A673 (cell line): Measurements from ENCODE around the gene SUFU. TPM values are rescaled to one million over a fixed set of nuclear protein-coding genes. Genes with fewer than 3 reads are reported as not detected.

Source experiments
- BruUV-seq: library from RNA; stranded (reverse); fragments of 400-500 nt; replicated peaks from 2 replicates; lab custom pipeline; 2021; lab: Mats Ljungman, UMichigan
- CTCF ChIA-PET: fragments of 300-600 bp; sonication (Branson Sonifier 250); formaldehyde crosslinking; loops from one replicate; lab custom pipeline; 2022; ENCODE audit warnings: antibody characterized with exemption; lab: Charles Lee
- POLR2A ChIA-PET: fragments of 300-600 bp; sonication (Branson Sonifier 250); formaldehyde crosslinking; loops from one replicate; lab custom pipeline; 2022; ENCODE audit warnings: antibody characterized with exemption; ENCODE audit not compliant: low non-redundant PET; lab: Charles Lee
- DNase-seq: peaks from one replicate; pipeline ENCODE4 v3.0.0-alpha.2; 2015; ENCODE audit warnings: low spot score
- H3K27ac ChIP-seq: fragments of 200-600 bp; sonication (generic); 2 replicates; pipeline ENCODE4 v1.5.1; 2016; ENCODE audit warnings: mixed run types, low read depth, mild to moderate bottlenecking, mixed read lengths, antibody characterized with exemption, low read length; ENCODE audit not compliant: poor library complexity, severe bottlenecking
- H3K27me3 ChIP-seq: fragments of 200-600 bp; sonication (generic); replicated peaks from 2 replicates; pipeline ENCODE4 v1.6.1; 2017; ENCODE audit warnings: mixed run types, low read depth, mild to moderate bottlenecking, mixed read lengths, antibody characterized with exemption, low read length; ENCODE audit not compliant: insufficient read depth, poor library complexity
- H3K36me3 ChIP-seq: fragments of 200-600 bp; sonication (generic); 2 replicates; pipeline ENCODE4 v1.6.1; 2016; ENCODE audit warnings: mixed run types, mild to moderate bottlenecking, mixed read lengths, antibody characterized with exemption, low read length; ENCODE audit not compliant: insufficient read depth, poor library complexity, severe bottlenecking
- H3K4me1 ChIP-seq: fragments of 200-600 bp; sonication (generic); 2 replicates; pipeline ENCODE4 v1.6.1; 2017; ENCODE audit warnings: mixed run types, mild to moderate bottlenecking, mixed read lengths, antibody characterized with exemption, low read length; ENCODE audit not compliant: insufficient read depth, poor library complexity, severe bottlenecking
- H3K4me3 ChIP-seq: fragments of 200-600 bp; sonication (generic); 2 replicates; pipeline ENCODE4 v1.5.1; 2016; ENCODE audit warnings: low read depth, mixed run types, mild to moderate bottlenecking, mixed read lengths, low read length; ENCODE audit not compliant: poor library complexity, severe bottlenecking
- H3K9me3 ChIP-seq: fragments of 200-600 bp; sonication (generic); 2 replicates; pipeline ENCODE4 v1.6.1; 2016; ENCODE audit warnings: mixed run types, low read depth, mild to moderate bottlenecking, mixed read lengths, antibody characterized with exemption, low read length; ENCODE audit not compliant: poor library complexity, severe bottlenecking
- EZH2 ChIP-seq: fragments of 200-600 bp; sonication (generic); IDR thresholded peaks from 2 replicates; pipeline ENCODE4 v1.6.1; 2017; ENCODE audit warnings: borderline replicate concordance, low read depth, mild to moderate bottlenecking, mixed read lengths, antibody characterized with exemption, low read length; ENCODE audit not compliant: poor library complexity, severe bottlenecking
- intact Hi-C: fragments of 100-400 bp; cut with micrococcal nuclease; formaldehyde crosslinking; loops from one replicate; pipeline ENCODE4 v1.10.0; 2022; ENCODE audit not compliant: unreplicated experiment
- total RNA-seq: library from RNA; stranded (reverse); gene quantifications from 2 replicates; pipeline ENCODE4 v1.2.3, GENCODE V29; 2021
- TF ChIP-seq, protein P1 (sequence below): fragments of 300-800, 200-600 bp; sonication (generic); conservative IDR thresholded peaks from 2 replicates; pipeline ENCODE4 v1.5.1; 2017; ENCODE audit warnings: low read depth, mild to moderate bottlenecking, antibody characterized with exemption, low read length, moderate library complexity, mixed read lengths

The SUFU gene
- total RNA-seq, 1 experiment from 2014 or later, result 20.5 TPM

DNA sequence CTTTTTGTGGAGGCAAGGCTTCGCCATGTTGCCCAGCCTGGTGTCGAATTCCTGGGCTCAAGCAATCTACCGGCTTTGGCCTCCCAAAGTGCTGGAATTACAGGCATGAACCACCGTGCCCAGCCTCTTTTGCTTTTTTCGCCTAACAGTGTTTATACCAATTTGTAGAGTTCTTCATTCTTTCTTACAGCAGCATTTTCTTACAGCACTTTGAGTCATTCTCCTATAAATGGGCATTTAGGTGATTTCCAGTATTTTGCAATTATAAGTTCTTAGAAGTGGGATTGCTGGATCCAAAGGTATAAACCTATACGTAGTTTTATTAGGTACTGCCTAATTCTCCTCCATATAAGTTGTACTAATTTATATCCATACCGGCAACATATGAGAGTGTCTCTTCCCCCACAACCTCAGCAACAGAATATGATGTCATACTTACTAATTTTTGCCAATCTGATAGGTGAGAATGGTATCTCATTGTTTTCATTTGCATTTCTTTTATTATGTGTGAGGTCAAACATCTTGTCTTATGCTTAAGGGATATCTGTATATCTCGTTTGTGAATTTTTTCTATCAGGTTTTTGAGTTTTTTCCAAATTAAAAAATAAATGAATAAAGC lies 39.1 kb downstream of the SUFU start:
- ChIA-PET POLR2A (no interaction called here), CTCF (no interaction called here)
- Histone ChIP-seq H3K36me3 (no peaks in the 10 kb centered on the region), H3K27me3 (no peaks in the 10 kb centered on the region), H3K27ac (no peak overlapping the region), H3K4me1 (no peaks in the 10 kb centered on the region), H3K4me3 (no peak overlapping the region), H3K9me3 (no peaks in the 10 kb centered on the region)
- intact Hi-C loops, result no loop called here
- DNase-seq, result no peak
- TF ChIP-seq EZH2, result no peak
- TF ChIP-seq, protein P1, sequence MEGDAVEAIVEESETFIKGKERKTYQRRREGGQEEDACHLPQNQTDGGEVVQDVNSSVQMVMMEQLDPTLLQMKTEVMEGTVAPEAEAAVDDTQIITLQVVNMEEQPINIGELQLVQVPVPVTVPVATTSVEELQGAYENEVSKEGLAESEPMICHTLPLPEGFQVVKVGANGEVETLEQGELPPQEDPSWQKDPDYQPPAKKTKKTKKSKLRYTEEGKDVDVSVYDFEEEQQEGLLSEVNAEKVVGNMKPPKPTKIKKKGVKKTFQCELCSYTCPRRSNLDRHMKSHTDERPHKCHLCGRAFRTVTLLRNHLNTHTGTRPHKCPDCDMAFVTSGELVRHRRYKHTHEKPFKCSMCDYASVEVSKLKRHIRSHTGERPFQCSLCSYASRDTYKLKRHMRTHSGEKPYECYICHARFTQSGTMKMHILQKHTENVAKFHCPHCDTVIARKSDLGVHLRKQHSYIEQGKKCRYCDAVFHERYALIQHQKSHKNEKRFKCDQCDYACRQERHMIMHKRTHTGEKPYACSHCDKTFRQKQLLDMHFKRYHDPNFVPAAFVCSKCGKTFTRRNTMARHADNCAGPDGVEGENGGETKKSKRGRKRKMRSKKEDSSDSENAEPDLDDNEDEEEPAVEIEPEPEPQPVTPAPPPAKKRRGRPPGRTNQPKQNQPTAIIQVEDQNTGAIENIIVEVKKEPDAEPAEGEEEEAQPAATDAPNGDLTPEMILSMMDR, result no peak
- BruUV-seq, result no TSS peak

GRCh38 chr10:102545265-102545871 lies 41.6 kb downstream of the SUFU start:
- no peak for DNase-seq
- no peaks in the 10 kb centered on the region for H3K4me1 ChIP-seq
- no peak overlapping the region for H3K27ac ChIP-seq
- intact Hi-C loops, result no loop called here
- no TSS peak for BruUV-seq
- H3K9me3 ChIP-seq, result no peaks in the 10 kb centered on the region
- no peaks in the 10 kb centered on the region for H3K36me3 ChIP-seq
- CTCF ChIA-PET, result no interaction called here
- no peaks in the 10 kb centered on the region for H3K27me3 ChIP-seq
- TF ChIP-seq, protein P1, result no peak
- no peak for TF ChIP-seq EZH2
- no peak overlapping the region for H3K4me3 ChIP-seq
- POLR2A ChIA-PET, result no interaction called here

GRCh38 chr10:102545997-102546396 lies 42.2 kb downstream of the SUFU start:
- Histone ChIP-seq H3K9me3 (no peaks in the 10 kb centered on the region), H3K27ac (no peak overlapping the region), H3K4me3 (no peak overlapping the region), H3K27me3 (no peaks in the 10 kb centered on the region), H3K4me1 (no peaks in the 10 kb centered on the region), H3K36me3 (no peaks in the 10 kb centered on the region)
- intact Hi-C loops, result no loop called here
- DNase-seq, result peak; percentile 5
- CTCF ChIA-PET, result no interaction called here
- BruUV-seq, result no TSS peak
- no peak for TF ChIP-seq EZH2
- TF ChIP-seq, protein P1, result no peak
- POLR2A ChIA-PET, result no interaction called here
